Measurements from ENCODE around the gene MACROD2.
"Not testable (repeated sequence)": the region's sequence is repeated elsewhere in the genome, so short reads cannot be mapped to it uniquely, and the experiment has no call there.

MACROD2 gene

GRCh38 chr20:15976047-15976736 lies 1980.9 kb downstream of the MACROD2 start:
- no peak for DNase-seq (ENCODE audit: low read depth)

DNA sequence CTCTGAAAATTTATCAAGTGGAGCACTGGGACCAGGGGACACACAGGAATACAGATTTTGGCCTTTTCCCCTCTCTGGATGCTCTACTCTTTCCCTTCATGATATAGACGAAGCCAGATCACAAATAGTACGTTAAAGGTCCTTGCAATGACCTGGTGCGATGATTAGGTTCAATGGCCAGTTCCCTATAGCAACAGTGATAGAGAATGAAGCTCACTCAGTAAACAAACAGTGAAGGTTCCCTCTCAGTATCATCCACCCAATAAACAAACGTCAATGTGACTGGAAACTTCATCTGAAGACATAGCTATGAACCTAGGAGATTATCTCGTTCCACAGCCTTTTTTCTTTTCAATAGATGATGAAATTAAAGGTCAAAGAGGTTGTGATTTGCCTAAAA lies 1981.7 kb downstream of the MACROD2 start:
- DNase-seq (ENCODE audit: low read depth): no peak

DNA sequence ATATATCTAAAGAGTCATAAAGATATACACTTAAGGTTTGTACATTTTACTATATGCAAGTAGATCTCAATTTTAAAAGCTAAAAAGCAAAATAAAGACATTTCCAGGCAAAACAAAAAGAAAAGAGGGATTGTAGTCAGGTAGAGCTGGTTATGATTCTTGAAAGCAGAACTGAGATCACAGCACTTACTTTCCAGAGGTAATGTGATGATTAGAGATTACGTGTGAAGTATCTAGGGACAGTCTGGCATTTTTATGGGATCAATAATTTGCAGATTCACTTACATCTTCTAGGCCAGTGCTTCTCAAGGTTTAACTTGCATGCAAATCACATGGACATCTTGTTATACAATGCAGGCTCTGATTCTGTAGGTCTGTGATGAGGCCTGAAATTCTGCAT lies 1982.4 kb downstream of the MACROD2 start:
- DNase-seq (ENCODE audit: low read depth): no peak

GRCh38 chr20:15985494-15986368 lies 1990.4 kb downstream of the MACROD2 start:
- not testable (repeated sequence) for DNase-seq (ENCODE audit: low read depth)

DNA sequence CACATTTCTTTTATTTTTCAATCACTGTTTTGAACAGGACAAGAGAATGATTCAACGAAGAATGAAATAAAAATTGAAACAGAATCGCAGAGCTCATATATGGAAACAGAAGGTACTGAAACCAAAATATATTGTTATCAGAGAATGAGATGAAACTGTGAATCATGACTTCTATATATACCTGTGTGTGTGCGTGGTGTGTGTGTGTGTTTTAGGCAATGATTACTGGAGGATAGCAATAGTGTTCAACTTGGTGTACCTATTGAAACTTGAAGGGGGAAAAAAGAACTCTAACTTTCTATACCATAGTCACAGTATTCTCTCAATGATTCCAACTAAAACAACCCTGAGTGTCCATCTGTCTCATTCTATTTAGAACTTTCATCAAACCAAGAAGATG lies 1991.4 kb downstream of the MACROD2 start:
- no peak for DNase-seq (ENCODE audit: low read depth)

- DNase-seq (ENCODE audit: low read depth): no peak
These were observed 1996.0 kb downstream of the MACROD2 start for GRCh38 chr20:15991279-15991678.

DNA sequence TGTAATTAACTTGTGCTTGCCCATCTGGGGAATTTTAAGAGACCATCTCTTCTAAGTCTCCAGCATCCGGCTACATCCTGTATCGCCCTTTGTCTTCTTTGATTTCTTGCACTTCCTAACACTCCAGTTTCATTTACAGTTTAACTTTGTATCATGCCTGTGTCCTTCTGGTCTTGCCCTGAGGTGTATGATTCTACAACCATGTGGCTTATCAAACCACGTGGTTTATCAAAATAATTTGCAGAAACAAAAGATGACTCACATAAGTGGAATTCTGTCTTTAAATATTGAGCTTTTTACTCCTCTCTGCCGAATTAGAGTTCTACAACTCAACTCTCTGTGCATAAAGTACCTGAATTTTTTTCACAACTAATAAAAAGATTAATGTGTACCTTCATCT lies 1997.2 kb downstream of the MACROD2 start:
- DNase-seq (ENCODE audit: low read depth): peak; percentile 23

GRCh38 chr20:16000112-16000511 lies 2004.8 kb downstream of the MACROD2 start:
- no peak for DNase-seq (ENCODE audit: low read depth)

DNA sequence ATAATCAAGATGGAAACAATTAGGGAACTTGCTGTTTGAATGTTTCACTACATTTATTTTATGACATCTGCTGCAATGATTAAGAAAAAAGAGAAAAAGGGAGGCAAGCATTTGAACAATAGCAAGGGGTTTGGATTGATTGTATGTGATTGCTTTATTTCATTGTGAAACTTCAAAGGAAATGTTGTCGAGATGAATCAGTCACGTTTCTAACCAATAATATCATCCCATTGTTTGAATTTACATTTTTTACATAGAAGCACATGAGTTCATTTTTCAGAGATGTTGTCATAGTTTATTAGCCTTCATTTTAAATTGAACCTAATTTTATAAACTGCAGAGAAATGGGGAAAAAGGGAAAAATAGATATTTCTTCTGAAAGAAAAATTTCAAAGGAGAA lies 2006.0 kb downstream of the MACROD2 start:
- peak; percentile 24 for DNase-seq (ENCODE audit: low read depth)

DNA sequence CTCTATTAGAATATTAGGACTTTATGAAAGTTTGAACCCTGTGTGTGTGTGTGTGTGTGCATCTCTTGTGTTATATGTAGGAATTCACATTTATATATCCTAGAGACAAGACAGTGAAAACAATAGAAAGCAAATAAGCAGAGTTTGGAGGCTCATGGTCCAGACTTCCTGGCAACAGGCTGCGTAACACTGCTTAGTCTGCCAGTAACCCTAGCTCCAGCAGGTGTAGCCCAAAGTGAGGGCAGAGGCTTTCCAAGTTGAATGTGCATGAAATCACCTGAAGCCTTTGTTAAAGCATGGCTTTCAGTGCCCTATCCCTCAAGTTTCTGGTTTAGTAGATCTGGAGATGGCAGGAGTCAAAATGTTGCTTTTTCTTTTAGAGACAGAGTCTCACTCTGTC lies 2008.0 kb downstream of the MACROD2 start:
- no peak for DNase-seq (ENCODE audit: low read depth)

DNA sequence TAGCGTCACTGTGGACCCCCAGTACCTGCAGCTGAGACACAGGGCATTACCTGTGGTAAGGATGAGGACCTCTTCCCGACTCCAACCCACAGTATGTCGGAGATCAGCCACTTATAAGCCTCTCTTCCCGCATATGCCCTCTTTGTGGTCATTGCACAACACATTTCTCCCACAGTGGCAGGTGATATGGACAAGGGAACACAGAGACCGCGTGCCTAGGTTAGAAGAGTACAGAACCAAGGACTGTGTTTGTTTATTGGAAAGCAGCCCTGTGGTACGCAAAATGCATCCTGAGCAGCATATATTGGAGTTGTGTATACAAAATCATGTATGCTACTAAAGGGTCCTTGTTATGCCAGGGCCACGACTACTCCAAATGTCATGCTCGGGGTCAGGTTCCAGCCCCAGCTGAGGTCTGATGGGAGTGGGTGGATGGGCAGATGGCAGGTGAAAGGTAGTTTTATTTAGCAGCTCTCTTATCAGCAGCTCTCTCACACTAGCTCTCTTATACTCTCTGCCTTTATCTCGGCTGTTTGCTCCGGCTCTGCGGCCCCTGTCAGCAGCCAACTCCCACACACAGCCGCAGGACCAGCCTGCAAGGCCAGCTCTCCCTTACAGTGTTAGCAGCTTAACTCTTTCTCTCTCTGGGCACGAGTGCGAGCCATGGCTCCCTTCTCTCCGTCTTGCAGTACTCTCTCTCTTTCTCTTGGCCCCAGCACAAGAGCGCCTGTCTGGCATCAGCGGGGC lies 2009.0 kb downstream of the MACROD2 start:
- no peak for DNase-seq (ENCODE audit: low read depth)

DNA sequence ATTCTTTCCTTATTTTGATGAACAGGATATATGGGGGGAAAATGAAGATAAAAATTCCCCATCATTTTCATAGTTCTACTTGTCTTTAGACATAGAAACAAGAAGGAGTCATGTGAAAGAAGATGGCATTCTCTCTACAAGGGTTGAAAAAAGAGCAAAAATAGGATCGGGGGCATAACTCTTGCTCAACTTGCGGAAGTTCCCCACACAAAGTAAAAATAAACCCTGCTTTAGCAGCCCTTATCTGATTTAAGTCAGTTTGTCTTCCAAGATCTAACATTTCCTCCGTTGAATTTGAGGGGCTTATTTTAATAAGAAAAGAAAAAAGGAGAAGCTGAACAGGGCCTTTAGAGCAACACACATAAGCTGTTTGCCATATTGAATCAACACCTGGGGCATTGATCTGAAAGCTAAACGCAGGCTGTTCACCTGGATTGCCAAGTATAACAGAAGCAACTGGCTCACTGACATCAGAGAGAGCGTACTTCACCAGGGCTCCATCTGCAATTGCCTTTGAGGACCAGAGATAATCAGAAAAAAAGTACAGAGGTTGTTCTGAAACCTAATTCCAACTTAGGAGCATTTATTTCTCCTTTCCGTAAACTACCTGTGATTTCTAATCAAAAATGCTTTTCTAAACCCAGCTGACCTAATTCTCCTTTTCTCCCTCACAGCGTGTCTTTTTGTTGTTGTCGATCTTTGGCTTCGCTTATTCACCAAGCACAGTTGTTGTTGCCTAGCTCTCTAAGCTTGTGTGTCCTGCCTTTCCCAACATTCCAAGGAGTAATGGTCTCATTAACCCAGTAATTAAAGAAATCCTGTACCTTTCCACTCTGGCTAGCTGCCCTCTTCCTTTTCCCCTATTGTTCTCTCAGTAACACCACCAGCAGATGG lies 2010.0 kb downstream of the MACROD2 start:
- DNase-seq (ENCODE audit: low read depth): no peak

DNA sequence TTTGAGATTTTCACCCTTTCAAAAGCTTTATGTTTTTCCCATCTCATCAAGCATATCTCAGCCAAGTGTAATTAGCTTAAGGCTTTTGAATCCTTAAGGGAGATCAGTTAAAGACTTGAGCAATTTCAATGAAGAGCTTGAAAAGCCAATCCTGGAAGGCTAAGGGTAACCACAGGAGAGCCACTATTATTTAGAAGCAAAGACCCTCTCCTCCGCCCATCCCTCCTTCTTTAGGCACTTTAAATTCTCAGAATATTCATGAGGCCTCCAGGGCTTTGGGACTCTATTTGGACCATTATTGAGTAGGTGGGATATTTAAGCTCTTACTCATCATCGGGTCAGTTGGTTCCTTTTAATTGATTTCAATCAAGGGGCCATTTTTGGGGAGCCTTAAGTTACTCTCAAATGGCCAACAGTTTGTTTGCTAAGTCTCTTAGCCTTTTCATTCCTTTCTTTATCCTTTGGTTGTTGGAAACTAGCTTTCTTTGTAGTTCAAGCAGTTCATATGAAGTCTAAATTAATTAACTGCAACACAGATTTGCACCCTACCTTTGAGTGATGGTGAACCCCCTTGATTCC lies 2010.7 kb downstream of the MACROD2 start:
- DNase-seq (ENCODE audit: low read depth): no peak

GRCh38 chr20:16007164-16007563 lies 2011.8 kb downstream of the MACROD2 start:
- DNase-seq (ENCODE audit: low read depth): no peak

DNA sequence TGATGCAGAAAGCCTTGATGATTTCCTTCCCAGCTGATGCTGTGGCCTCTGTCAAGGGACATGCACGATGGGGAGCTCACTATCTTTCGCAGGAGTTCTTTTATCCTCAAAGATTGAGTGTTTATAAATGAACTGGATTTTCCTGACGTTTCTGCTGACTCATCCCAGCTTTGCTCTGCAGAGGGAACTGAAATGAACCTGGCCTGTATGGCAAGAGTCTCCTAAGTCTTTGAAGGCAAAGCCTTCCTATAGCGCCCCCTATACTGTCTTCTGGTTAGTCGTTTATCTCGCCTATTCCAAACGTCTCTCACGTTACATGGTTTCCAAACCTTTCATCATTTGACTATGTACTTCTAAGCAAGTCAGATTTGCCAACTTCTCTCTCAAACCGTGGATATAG lies 2012.6 kb downstream of the MACROD2 start:
- DNase-seq (ENCODE audit: low read depth): no peak

- no peak for DNase-seq (ENCODE audit: low read depth)
These were observed 2015.7 kb downstream of the MACROD2 start for GRCh38 chr20:16011056-16011455.

- DNase-seq (ENCODE audit: low read depth): no peak
These were observed 2016.2 kb downstream of the MACROD2 start for GRCh38 chr20:16011519-16011918.

GRCh38 chr20:16012934-16013333 lies 2017.6 kb downstream of the MACROD2 start:
- DNase-seq (ENCODE audit: low read depth): not testable (repeated sequence)

GRCh38 chr20:16013631-16014030 lies 2018.3 kb downstream of the MACROD2 start:
- no peak for DNase-seq (ENCODE audit: low read depth)

GRCh38 chr20:16014436-16014835 lies 2019.1 kb downstream of the MACROD2 start:
- DNase-seq (ENCODE audit: low read depth): no peak

- DNase-seq (ENCODE audit: low read depth): no peak
These were observed 2022.3 kb downstream of the MACROD2 start for GRCh38 chr20:16017656-16018055.

All from non-pigmented ciliary epithelial cell (primary cell).